ENCODE measurements around the gene B3GAT1. TPM values are rescaled to one million over a fixed set of nuclear protein-coding genes. Genes with fewer than 3 reads are reported as not detected.

Gene B3GAT1
- total RNA-seq, 1 experiment from 2014 or later: 0.35 TPM

- no peak overlapping the region for H3K4me3 Mint-ChIP-seq (ENCODE audit: low read depth, unreplicated experiment)
- no peak for DNase-seq
- H3K4me1 Mint-ChIP-seq (ENCODE audit: low read depth, unreplicated experiment): no peaks in the 10 kb centered on the region
- no TSS peak for BruUV-seq (replicated peaks)
- H3K27ac Mint-ChIP-seq (ENCODE audit: unreplicated experiment): no peak overlapping the region
- no peak for TF ChIP-seq CTCF (IDR thresholded peaks at IDR 0.05; ENCODE audit: unreplicated experiment)
- peaks cover 3% of the 10 kb centered on the region for H3K36me3 Mint-ChIP-seq (ENCODE audit: insufficient read depth, unreplicated experiment)
- CTCF ChIA-PET: no interaction called here
- H3K27me3 Mint-ChIP-seq (ENCODE audit: unreplicated experiment): no peaks in the 10 kb centered on the region
- intact Hi-C loops (cut with micrococcal nuclease; ENCODE audit: unreplicated experiment): no loop called here
- H3K9me3 Mint-ChIP-seq (ENCODE audit: low read depth, unreplicated experiment): peaks cover 3% of the 10 kb centered on the region
Measured at GRCh38 chr11:134363592-134363991, 48.5 kb downstream of the B3GAT1 start.

- Mint-ChIP-seq H3K27me3 (ENCODE audit: unreplicated experiment) (no peaks in the 10 kb centered on the region), H3K27ac (ENCODE audit: unreplicated experiment) (no peak overlapping the region), H3K9me3 (ENCODE audit: low read depth, unreplicated experiment) (peaks cover 3% of the 10 kb centered on the region), H3K36me3 (ENCODE audit: insufficient read depth, unreplicated experiment) (peaks cover 3% of the 10 kb centered on the region), H3K4me3 (ENCODE audit: low read depth, unreplicated experiment) (no peak overlapping the region), H3K4me1 (ENCODE audit: low read depth, unreplicated experiment) (no peaks in the 10 kb centered on the region)
- no peak for TF ChIP-seq CTCF (IDR thresholded peaks at IDR 0.05; ENCODE audit: unreplicated experiment)
- DNase-seq: no peak
- no TSS peak for BruUV-seq (replicated peaks)
- CTCF ChIA-PET: no interaction called here
- intact Hi-C loops (cut with micrococcal nuclease; ENCODE audit: unreplicated experiment): no loop called here
Measured at GRCh38 chr11:134363161-134363560, 48.9 kb downstream of the B3GAT1 start.

DNA sequence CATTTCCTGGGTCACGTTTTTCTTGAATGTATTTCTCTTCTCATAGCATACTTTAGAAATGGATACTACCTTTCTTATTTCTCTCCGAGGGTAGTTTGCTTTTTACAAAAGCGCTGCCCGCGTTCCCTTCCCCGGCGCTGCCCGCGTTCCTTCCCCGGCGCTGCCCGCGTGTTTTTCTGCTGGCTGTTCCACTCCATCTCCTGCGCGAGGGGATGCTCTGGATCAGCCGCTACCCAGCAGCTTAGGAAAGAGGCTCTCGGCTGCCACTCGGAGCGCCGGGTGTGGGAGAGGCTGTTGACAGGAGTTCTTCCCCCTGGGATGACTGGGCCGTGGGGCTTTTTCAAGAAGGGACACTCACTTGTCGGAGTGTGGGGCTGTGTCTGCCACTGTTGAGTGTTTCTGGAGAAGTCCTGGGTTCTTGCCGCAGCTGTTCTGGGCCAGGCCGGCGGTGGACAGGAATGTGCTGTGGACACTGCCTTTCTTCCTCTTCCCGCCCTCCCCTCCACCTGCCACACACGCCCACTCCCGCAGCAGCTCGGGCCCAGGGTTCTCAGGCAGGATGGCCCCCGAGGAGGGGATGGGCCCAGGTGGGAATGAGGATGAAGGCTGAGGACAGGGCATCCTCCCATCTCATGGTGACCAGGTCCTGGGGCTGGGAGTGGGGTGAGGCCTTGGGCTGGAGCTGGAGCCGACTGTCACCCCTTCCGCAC is 49.7 kb downstream of the B3GAT1 start:
- CTCF ChIA-PET: no interaction called here
- TF ChIP-seq CTCF (IDR thresholded peaks at IDR 0.05; ENCODE audit: unreplicated experiment): no peak

DNA sequence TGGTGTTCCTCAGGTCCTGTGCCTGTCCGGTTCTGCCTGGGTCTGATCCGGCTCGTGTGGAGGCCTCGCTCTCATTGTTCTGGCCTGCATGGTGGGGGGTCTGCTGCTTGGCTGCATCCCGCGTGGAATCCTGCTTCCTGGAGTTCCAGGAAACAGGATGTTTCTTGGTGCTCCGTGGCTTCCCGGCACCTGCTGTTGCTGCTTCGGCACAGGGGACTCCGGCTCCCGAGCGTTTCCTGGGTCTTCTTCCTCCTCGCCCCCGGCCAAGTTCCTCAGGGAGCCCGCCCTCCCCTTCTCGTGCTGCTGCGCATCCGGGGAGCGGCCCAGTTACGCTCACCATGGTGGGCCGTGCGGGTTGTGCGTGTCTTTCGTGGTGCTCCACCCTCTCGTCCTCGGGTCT is 50.4 kb downstream of the B3GAT1 start:
- intact Hi-C loops (cut with micrococcal nuclease; ENCODE audit: unreplicated experiment): no loop called here
- H3K4me3 Mint-ChIP-seq (ENCODE audit: low read depth, unreplicated experiment): no peak overlapping the region
- peaks cover 3% of the 10 kb centered on the region for H3K9me3 Mint-ChIP-seq (ENCODE audit: low read depth, unreplicated experiment)
- no peak for DNase-seq
- H3K4me1 Mint-ChIP-seq (ENCODE audit: low read depth, unreplicated experiment): no peaks in the 10 kb centered on the region
- TF ChIP-seq CTCF (IDR thresholded peaks at IDR 0.05; ENCODE audit: unreplicated experiment): no peak
- no peak overlapping the region for H3K27ac Mint-ChIP-seq (ENCODE audit: unreplicated experiment)
- H3K36me3 Mint-ChIP-seq (ENCODE audit: insufficient read depth, unreplicated experiment): peaks cover 3% of the 10 kb centered on the region
- no TSS peak for BruUV-seq (replicated peaks)
- CTCF ChIA-PET: no interaction called here
- no peaks in the 10 kb centered on the region for H3K27me3 Mint-ChIP-seq (ENCODE audit: unreplicated experiment)

More for the DNA sequence above, 49.7 kb downstream of the B3GAT1 start:
- Mint-ChIP-seq H3K27ac (ENCODE audit: unreplicated experiment) (no peak overlapping the region), H3K4me1 (ENCODE audit: low read depth, unreplicated experiment) (no peaks in the 10 kb centered on the region), H3K36me3 (ENCODE audit: insufficient read depth, unreplicated experiment) (peaks cover 3% of the 10 kb centered on the region), H3K27me3 (ENCODE audit: unreplicated experiment) (no peaks in the 10 kb centered on the region), H3K4me3 (ENCODE audit: low read depth, unreplicated experiment) (no peak overlapping the region), H3K9me3 (ENCODE audit: low read depth, unreplicated experiment) (peaks cover 3% of the 10 kb centered on the region)
- no peak for DNase-seq
- intact Hi-C loops (cut with micrococcal nuclease; ENCODE audit: unreplicated experiment): no loop called here
- no TSS peak for BruUV-seq (replicated peaks)
